Measurements from ENCODE around the gene DOK5. TPM values are rescaled to one million over a fixed set of nuclear protein-coding genes. Genes with fewer than 3 reads are reported as not detected.

Gene DOK5
- total and polyA plus RNA-seq, 12 donors = 0.29 to 2.0 (median 1.2) TPM; not detected in 1

DNA sequence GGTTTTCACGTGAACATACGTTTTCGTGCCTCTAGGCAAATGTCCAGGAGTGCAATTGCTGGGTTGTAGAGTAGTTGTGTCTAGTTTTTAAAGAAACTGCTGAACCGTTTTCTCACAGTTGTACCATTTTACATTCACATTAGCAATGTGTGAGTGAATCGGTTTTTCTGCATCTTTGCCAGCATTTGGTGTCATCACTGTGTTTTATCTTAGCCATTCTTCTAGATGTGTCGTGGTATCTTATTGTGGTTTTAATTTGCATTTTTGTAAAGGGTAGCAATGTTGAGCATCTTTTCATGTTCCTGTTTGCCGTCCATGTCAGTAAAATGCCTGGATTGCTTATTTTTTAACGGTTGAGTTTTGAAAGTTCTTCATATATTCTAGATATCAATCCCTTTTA lies 10.2 kb downstream of the DOK5 start:
- intact Hi-C loops (cut with DNase I) = no loop called here
- Histone ChIP-seq H3K27me3 (peaks cover under 1% of the 10 kb centered on the region), H3K4me3 (no peak overlapping the region), H3K27ac (no peak overlapping the region), H3K36me3 (replicated peaks in 1 of 2) (no peaks in the 10 kb centered on the region), H3K4me1 (replicated peaks in 1 of 2) (no peaks in the 10 kb centered on the region), H3K9me3 (replicated peaks in 1 of 3) (no peaks in the 10 kb centered on the region)
- no peak for TF ChIP-seq POLR2A (IDR thresholded peaks at IDR 0.05)
- TF ChIP-seq, protein P1, sequence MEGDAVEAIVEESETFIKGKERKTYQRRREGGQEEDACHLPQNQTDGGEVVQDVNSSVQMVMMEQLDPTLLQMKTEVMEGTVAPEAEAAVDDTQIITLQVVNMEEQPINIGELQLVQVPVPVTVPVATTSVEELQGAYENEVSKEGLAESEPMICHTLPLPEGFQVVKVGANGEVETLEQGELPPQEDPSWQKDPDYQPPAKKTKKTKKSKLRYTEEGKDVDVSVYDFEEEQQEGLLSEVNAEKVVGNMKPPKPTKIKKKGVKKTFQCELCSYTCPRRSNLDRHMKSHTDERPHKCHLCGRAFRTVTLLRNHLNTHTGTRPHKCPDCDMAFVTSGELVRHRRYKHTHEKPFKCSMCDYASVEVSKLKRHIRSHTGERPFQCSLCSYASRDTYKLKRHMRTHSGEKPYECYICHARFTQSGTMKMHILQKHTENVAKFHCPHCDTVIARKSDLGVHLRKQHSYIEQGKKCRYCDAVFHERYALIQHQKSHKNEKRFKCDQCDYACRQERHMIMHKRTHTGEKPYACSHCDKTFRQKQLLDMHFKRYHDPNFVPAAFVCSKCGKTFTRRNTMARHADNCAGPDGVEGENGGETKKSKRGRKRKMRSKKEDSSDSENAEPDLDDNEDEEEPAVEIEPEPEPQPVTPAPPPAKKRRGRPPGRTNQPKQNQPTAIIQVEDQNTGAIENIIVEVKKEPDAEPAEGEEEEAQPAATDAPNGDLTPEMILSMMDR (IDR thresholded peaks at IDR 0.05) = no peak
- DNase-seq = no peak
- 80 to 88% (median 81%) methylated on average over 8 of the region's 8 CpGs for WGBS, 4 donors

DNA sequence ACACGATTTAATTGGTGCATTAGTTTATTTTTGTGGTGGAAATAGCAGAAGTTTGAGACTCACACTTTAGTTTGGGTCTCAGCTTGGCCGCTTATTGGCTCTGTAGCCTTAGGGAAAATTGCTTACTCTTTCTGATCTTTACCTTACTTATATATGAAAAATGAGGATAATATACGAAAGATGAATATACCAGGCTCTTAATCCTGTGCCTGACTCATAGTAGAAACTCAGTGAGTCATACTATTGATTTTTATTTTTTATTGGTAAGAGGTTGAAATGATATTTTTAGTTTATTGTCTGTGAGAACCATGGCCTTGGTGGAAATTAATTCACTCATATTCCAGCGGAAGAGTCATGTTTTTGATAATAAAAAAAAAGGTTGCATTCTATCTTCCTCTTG lies 11.2 kb downstream of the DOK5 start:
- WGBS, 4 donors = 67 to 74% (median 72%) methylated on average over 4 of the region's 4 CpGs
- H3K36me3 ChIP-seq (replicated peaks in 1 of 2) = no peaks in the 10 kb centered on the region
- no peaks in the 10 kb centered on the region for H3K4me1 ChIP-seq (replicated peaks in 1 of 2)
- no peak for TF ChIP-seq POLR2A (IDR thresholded peaks at IDR 0.05)
- TF ChIP-seq, protein P1 (IDR thresholded peaks at IDR 0.05) = no peak
- no peaks in the 10 kb centered on the region for H3K27me3 ChIP-seq
- intact Hi-C loops (cut with DNase I) = no loop called here
- no peak overlapping the region for H3K4me3 ChIP-seq
- H3K27ac ChIP-seq = no peak overlapping the region
- H3K9me3 ChIP-seq (replicated peaks in 1 of 3) = no peaks in the 10 kb centered on the region
- no peak for DNase-seq

DNA sequence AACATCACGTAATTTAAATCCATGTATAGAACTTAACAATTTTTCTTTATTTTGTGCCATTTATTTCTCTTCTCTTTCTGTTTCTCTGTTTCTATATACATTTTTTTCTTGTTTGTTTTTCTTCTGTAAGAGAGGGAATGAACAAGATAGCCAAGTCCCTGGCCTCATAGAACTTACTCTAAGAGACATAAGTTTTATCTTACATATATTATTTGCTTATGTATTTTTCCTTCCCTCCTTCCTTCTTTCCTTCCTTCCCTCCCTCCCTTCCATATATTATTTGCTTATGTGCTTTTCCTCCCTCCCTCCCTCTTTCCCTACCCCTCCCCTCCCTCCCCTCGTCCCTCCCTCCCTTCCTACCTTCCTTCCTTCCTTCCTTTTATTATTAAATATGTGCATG lies 13.0 kb downstream of the DOK5 start:
- Histone ChIP-seq H3K27me3 (no peaks in the 10 kb centered on the region), H3K9me3 (replicated peaks in 1 of 3) (no peaks in the 10 kb centered on the region), H3K36me3 (replicated peaks in 1 of 2) (no peaks in the 10 kb centered on the region), H3K27ac (no peak overlapping the region), H3K4me3 (no peak overlapping the region), H3K4me1 (replicated peaks in 1 of 2) (no peaks in the 10 kb centered on the region)
- DNase-seq = no peak
- WGBS, 4 donors = 63 to 75% (median 70%) methylated on average over 2 of the region's 2 CpGs
- intact Hi-C loops (cut with DNase I) = no loop called here
- TF ChIP-seq, protein P1 (IDR thresholded peaks at IDR 0.05) = no peak
- TF ChIP-seq POLR2A (IDR thresholded peaks at IDR 0.05) = no peak

DNA sequence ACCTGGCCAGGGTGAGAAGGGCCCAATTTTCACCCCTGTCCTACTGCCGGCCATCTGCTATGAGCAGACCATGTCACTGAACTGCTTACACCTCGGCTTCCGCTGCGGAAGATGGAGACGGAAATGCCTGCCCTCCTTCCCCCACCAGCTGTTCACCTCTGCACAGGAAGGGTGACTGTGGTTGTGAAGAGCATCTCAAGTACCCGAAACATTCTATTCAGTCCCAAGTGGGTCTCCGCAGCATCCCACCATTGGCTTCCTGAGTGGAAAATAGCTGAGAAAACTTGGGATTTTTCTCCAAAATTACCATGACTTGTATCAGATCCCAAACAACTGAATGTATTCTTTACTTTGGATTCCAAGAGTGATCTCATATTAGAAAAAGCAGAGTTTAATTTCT lies 16.1 kb downstream of the DOK5 start:
- Histone ChIP-seq H3K9me3 (replicated peaks in 1 of 3) (no peaks in the 10 kb centered on the region), H3K4me3 (no peak overlapping the region), H3K36me3 (replicated peaks in 1 of 2) (no peaks in the 10 kb centered on the region), H3K27me3 (no peaks in the 10 kb centered on the region), H3K4me1 (replicated peaks in 1 of 2) (no peaks in the 10 kb centered on the region), H3K27ac (no peak overlapping the region)
- TF ChIP-seq, protein P1 (IDR thresholded peaks at IDR 0.05) = no peak
- TF ChIP-seq POLR2A (IDR thresholded peaks at IDR 0.05) = no peak
- intact Hi-C loops (cut with DNase I) = no loop called here
- 78 to 92% (median 81%) methylated on average over 7 of the region's 7 CpGs for WGBS, 4 donors
- DNase-seq = no peak

Measured in adrenal gland (tissue), 12 donors.